GM12892 (cell line): ENCODE results near the gene KLC1.

Experiments used
- POLR2A ChIP-seq: IDR thresholded peaks from 2 replicates; pipeline ENCODE4 v1.6.1; 2011; ENCODE audit warnings: low read depth, low read length, control low read depth
- POLR2AphosphoS5 ChIP-seq: IDR thresholded peaks from 2 replicates; pipeline ENCODE4 v1.6.1; 2011; ENCODE audit warnings: low read depth, low read length, control low read depth
- TAF1 ChIP-seq: IDR thresholded peaks from 2 replicates; pipeline ENCODE4 v1.6.1; 2011; ENCODE audit warnings: low read depth, mild to moderate bottlenecking, control low read depth, low read length, borderline replicate concordance

DNA sequence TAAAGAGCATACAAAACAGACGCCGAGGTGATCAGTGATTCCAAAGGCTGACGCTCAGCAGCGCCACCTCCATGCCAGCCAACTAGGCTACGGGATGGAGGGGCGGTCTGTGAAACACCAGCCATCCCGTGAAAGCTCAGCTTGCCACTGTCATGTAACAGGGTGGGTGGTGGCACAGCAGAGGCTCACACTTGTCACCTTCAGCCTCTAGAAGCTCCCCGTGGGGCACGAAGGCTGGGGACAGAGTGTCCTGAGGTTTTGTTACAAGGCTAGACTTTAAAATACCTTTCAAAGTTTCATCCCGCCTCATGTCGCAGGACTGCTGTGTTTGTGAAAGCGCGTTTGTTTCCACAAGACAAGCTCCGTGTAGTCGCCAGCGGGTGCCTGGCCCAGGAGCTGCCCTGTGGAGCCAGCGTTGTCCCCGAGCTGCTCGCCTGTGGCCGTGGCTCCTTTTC, 65.6 kb downstream of the KLC1 start:
- TF ChIP-seq POLR2A (no peak), POLR2AphosphoS5 (0 out of 2 replicates have a peak, but pooled peaks have one; percentile 28), TAF1 (no peak)
